ENCODE data around the gene ABCA6. TPM values are rescaled to one million over a fixed set of nuclear protein-coding genes. Genes with fewer than 3 reads are reported as not detected.
"Not testable (repeated sequence)": the region's sequence is repeated elsewhere in the genome, so short reads cannot be mapped to it uniquely, and the experiment has no call there.

ABCA6 gene
- total RNA-seq, 1 experiment from 2014 or later, result 2.1 TPM

DNA sequence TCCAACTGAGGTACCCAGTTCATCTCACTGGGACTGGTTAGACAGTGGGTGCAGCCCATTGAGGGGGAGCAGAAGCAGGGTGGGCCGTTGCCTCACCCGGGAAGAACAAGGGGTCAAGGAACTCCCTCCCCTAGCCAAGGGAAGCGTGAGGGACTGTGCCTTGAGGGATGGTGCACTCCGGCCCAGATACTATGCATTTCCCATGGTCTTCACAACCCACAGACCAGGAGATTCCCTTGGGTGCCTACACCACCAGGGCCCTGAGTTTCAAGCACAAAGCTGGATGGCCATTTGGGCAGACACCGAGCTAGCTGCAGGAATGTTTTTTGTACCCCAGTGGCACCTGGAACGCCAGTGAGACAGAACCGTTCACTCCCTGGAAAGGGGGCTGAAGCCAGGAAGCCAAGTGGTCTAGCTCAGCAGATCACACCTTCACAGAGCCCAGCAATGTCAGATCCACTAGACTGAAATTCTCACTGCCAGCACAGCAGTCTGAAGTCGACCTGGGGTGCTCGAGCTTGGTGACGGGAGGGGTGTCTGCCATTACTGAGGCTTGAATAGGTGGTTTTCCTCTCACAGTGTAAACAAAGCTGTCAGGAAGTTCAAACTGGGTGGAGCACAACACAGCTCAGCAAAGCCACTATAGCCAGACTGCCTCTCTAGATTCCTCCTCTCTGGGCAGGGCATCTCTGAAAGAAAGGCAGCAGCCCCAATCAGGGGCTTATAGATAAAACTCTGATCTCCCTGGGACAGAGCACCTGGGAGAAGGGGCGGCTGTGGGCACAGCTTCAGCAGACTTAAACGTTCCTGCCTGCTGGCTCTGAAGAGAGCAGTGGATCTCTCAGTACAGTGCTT, 71.1 kb downstream of the ABCA6 start:
- H3K36me3 ChIP-seq (ENCODE audit: insufficient read depth, low read length, poor library complexity, severe bottlenecking); H3K9me3 ChIP-seq (ENCODE audit: low read depth, low read length, poor library complexity, severe bottlenecking); H3K4me3 ChIP-seq (ENCODE audit: low read depth, low read length, poor library complexity, severe bottlenecking); intact Hi-C loops (cut with micrococcal nuclease; ENCODE audit: unreplicated experiment); H3K27me3 ChIP-seq (replicated peaks; ENCODE audit: insufficient read depth, low read depth, low read length, poor library complexity); DNase-seq (ENCODE audit: low spot score); H3K4me1 ChIP-seq (ENCODE audit: insufficient read depth, low read length, poor library complexity, severe bottlenecking); H3K27ac ChIP-seq (ENCODE audit: low read depth, low read length, poor library complexity, severe bottlenecking); CTCF ChIA-PET; POLR2A ChIA-PET (ENCODE audit: low non-redundant PET); BruUV-seq (replicated peaks): not testable (repeated sequence)

DNA sequence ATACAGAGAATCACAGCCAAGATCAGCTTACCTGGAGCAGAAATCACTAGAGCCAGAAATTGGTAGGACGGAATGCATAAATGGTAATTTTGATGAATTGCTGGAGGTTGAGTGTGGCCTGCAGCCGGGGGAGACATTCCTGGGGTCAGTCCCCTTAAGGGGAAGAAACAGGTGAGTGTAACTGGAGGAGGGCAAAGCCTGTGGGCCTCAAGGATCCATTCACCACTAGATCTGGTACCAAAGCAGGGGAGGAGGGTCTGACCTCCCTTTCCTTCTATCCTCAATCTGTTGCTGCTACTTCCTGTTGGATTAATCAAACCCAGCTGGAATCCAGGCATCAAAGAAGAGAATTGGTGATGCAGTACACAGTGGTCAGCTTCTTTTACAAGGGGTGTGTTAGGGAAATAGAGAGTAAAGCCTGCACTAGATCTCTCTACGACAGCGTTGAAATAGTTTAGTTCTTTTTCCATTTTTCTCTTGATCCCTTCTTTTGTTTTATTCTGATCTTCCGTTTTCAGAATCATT, 72.4 kb downstream of the ABCA6 start:
- H3K27me3 ChIP-seq (replicated peaks; ENCODE audit: insufficient read depth, low read depth, low read length, poor library complexity), result no peaks in the 10 kb centered on the region
- no peak overlapping the region for H3K27ac ChIP-seq (ENCODE audit: low read depth, low read length, poor library complexity, severe bottlenecking)
- no peaks in the 10 kb centered on the region for H3K9me3 ChIP-seq (ENCODE audit: low read depth, low read length, poor library complexity, severe bottlenecking)
- H3K4me3 ChIP-seq (ENCODE audit: low read depth, low read length, poor library complexity, severe bottlenecking), result no peak overlapping the region
- H3K4me1 ChIP-seq (ENCODE audit: insufficient read depth, low read length, poor library complexity, severe bottlenecking), result peaks cover 12% of the 10 kb centered on the region
- no TSS peak for BruUV-seq (replicated peaks)
- H3K36me3 ChIP-seq (ENCODE audit: insufficient read depth, low read length, poor library complexity, severe bottlenecking), result no peaks in the 10 kb centered on the region
- POLR2A ChIA-PET (ENCODE audit: low non-redundant PET), result no interaction called here
- DNase-seq (ENCODE audit: low spot score), result peak; percentile 58
- intact Hi-C loops (cut with micrococcal nuclease; ENCODE audit: unreplicated experiment), result no loop called here
- TF ChIP-seq, protein P1, sequence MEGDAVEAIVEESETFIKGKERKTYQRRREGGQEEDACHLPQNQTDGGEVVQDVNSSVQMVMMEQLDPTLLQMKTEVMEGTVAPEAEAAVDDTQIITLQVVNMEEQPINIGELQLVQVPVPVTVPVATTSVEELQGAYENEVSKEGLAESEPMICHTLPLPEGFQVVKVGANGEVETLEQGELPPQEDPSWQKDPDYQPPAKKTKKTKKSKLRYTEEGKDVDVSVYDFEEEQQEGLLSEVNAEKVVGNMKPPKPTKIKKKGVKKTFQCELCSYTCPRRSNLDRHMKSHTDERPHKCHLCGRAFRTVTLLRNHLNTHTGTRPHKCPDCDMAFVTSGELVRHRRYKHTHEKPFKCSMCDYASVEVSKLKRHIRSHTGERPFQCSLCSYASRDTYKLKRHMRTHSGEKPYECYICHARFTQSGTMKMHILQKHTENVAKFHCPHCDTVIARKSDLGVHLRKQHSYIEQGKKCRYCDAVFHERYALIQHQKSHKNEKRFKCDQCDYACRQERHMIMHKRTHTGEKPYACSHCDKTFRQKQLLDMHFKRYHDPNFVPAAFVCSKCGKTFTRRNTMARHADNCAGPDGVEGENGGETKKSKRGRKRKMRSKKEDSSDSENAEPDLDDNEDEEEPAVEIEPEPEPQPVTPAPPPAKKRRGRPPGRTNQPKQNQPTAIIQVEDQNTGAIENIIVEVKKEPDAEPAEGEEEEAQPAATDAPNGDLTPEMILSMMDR (conservative IDR thresholded peaks at IDR 0.05; ENCODE audit: low read depth, low read length), result no peak
- TF ChIP-seq EZH2 (IDR thresholded peaks at IDR 0.05; ENCODE audit: borderline replicate concordance, low read depth, low read length, poor library complexity, severe bottlenecking), result no peak
- CTCF ChIA-PET, result no interaction called here

DNA sequence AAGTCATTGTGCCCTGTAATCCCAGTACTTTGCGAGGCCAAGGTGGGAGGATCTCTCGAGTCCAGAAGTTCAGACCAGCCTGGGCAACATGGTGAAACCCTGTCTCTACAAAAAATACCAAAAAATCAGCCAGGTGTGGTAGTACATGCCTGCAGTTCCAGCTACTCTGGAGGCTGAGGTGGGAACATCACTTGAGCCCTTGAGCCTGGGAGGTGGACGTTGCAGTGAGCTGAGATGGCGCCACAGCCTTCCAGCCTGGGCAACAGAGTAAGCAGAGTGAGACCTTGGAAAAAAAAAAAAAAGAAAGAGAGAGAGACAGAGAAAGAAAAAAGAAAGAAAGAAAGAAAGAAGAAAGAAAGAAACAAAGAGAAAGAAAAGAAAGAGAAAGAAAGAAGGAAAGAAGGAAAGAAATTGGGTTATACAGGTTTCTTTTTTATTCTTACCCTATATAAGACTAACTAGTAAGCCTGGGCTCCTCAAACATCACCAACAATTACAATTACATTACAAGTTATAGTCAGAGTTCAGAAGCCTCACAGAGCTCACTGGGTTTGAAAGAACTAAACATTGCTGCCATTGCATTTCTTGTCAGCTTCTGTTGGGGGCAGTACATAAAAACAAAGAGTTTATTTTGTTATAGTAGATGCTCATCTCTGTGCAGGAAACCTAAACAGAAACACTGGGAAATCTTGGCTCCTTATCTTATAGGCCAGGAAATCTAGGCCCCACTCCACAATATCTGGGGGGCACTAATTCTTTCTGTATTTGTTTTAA, 74.2 kb downstream of the ABCA6 start:
- DNase-seq (ENCODE audit: low spot score), result peak; percentile 40
- TF ChIP-seq, protein P1 (conservative IDR thresholded peaks at IDR 0.05; ENCODE audit: low read depth, low read length), result peak; percentile 50
- no peak for TF ChIP-seq EZH2 (IDR thresholded peaks at IDR 0.05; ENCODE audit: borderline replicate concordance, low read depth, low read length, poor library complexity, severe bottlenecking)
- H3K4me1 ChIP-seq (ENCODE audit: insufficient read depth, low read length, poor library complexity, severe bottlenecking), result peaks cover 18% of the 10 kb centered on the region
- H3K4me3 ChIP-seq (ENCODE audit: low read depth, low read length, poor library complexity, severe bottlenecking), result no peak overlapping the region
- no peaks in the 10 kb centered on the region for H3K9me3 ChIP-seq (ENCODE audit: low read depth, low read length, poor library complexity, severe bottlenecking)
- intact Hi-C loops (cut with micrococcal nuclease; ENCODE audit: unreplicated experiment), result no loop called here
- no peaks in the 10 kb centered on the region for H3K27me3 ChIP-seq (replicated peaks; ENCODE audit: insufficient read depth, low read depth, low read length, poor library complexity)
- no TSS peak for BruUV-seq (replicated peaks)
- CTCF ChIA-PET, result no interaction called here
- no peaks in the 10 kb centered on the region for H3K36me3 ChIP-seq (ENCODE audit: insufficient read depth, low read length, poor library complexity, severe bottlenecking)
- POLR2A ChIA-PET (ENCODE audit: low non-redundant PET), result no interaction called here
- no peak overlapping the region for H3K27ac ChIP-seq (ENCODE audit: low read depth, low read length, poor library complexity, severe bottlenecking)
